Retinal pigment epithelial cell (primary cell): ENCODE measurements around the gene CD2BP2.

Experiments used
- DNase-seq: peaks from one replicate; pipeline ENCODE4 v3.0.0-alpha.2; 2010; ENCODE audit warnings: low read depth
- H3K4me3 ChIP-seq: 2 replicates; pipeline ENCODE4 v1.5.1; 2011; ENCODE audit warnings: mild to moderate bottlenecking, low read length, control low read depth, moderate library complexity
- CTCF ChIP-seq: conservative IDR thresholded peaks from 2 replicates; pipeline ENCODE4 v1.5.1; 2011; ENCODE audit warnings: low read depth, low read length, control low read depth, inconsistent platforms

CD2BP2 gene

GRCh38 chr16:30366511-30366910, 11.4 kb upstream of the CD2BP2 start:
- peak overlapping the region; percentile 7 for H3K4me3 ChIP-seq
- no peak for TF ChIP-seq CTCF
- DNase-seq: no peak

GRCh38 chr16:30365200-30365599, 10.1 kb upstream of the CD2BP2 start:
- no peak for TF ChIP-seq CTCF
- no peak overlapping the region for H3K4me3 ChIP-seq
- no peak for DNase-seq

- DNase-seq: no peak
- H3K4me3 ChIP-seq: no peak overlapping the region
- no peak for TF ChIP-seq CTCF
Observed at GRCh38 chr16:30361180-30361579, 6.1 kb upstream of the CD2BP2 start.

GRCh38 chr16:30359871-30360170, 4.7 kb upstream of the CD2BP2 start:
- DNase-seq: no peak
- TF ChIP-seq CTCF: no peak
- H3K4me3 ChIP-seq: no peak overlapping the region

GRCh38 chr16:30358990-30359870, 4.1 kb upstream of the CD2BP2 start:
- H3K4me3 ChIP-seq: no peak overlapping the region

GRCh38 chr16:30358577-30358936, 3.4 kb upstream of the CD2BP2 start:
- no peak for DNase-seq
- TF ChIP-seq CTCF: no peak
- H3K4me3 ChIP-seq: no peak overlapping the region

More at GRCh38 chr16:30358990-30359870, 4.1 kb upstream of the CD2BP2 start:
- no peak for DNase-seq
- no peak for TF ChIP-seq CTCF
